ENCODE results near the gene FXYD4.
"Not testable (repeated sequence)": the region's sequence is repeated elsewhere in the genome, so short reads cannot be mapped to it uniquely, and the experiment has no call there.

FXYD4 gene

DNA sequence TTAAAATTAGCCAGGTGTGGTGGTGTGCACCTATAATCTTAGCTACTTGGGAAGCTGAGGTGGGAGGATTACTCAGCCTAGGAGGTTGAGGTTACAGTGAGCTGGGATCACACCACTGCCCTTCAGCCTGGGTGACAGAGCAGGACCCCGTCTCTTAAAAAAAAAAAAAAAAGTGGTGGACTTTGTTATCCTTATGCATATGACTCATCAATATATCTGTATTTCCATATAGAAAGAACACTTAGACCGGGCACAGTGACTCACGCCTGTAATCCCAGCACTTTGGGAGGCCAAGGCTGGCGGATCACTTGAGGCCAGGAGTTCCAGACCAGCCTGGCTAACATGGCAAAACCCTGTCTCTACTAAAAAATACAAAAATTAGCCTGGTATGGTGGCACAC is 50.5 kb downstream of the FXYD4 start:
- not testable (repeated sequence) for DNase-seq

DNA sequence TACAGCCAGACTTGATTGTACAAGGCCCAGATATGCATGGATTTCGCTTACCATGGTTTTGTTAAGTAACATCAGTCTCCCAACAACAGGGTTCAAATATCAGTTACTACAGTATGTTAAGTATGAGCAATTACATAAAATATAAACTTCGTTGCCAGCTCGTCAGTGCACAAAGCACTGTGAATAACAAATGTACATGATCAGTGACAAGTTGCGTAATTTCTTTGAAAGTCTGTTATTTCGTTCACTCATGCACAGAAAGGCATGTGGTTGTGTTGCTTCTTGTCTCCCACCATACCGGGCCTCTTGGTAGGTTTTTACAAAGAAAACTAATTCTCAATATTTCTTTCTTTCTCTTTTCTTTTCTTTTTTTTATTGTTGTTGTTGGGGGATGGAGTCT is 53.0 kb downstream of the FXYD4 start:
- DNase-seq = no peak

All from NCI-H187 treated with DMSO at 0.1 percent for 48 hours (cell line).